ENCODE data around the gene SPESP1.

SPESP1 gene

DNA sequence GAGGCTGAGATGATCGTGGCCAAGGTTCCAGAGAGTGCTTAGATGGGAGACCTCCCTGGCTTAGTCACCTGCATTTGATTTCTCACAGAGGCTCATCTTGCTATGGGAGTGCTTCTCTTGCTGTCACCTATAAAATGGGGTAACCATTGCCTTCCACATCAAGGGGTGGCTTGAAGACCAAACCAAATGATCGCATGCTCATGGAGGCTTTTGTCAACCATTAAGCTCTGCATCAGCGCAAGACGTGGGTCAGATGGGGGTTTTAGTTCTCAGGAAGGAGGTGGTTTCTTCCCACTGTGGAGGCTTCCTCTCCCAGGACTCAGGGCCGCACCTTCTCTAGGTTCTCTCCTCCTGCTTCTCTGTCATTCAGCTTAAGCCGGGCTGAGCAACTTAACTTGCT, 56.8 kb downstream of the SPESP1 start:
- H3K4me3 ChIP-seq (ENCODE audit: control insufficient read depth, low read depth, low read length): no peak overlapping the region
- DNase-seq (ENCODE audit: low read depth): no peak
- TF ChIP-seq, protein P1, sequence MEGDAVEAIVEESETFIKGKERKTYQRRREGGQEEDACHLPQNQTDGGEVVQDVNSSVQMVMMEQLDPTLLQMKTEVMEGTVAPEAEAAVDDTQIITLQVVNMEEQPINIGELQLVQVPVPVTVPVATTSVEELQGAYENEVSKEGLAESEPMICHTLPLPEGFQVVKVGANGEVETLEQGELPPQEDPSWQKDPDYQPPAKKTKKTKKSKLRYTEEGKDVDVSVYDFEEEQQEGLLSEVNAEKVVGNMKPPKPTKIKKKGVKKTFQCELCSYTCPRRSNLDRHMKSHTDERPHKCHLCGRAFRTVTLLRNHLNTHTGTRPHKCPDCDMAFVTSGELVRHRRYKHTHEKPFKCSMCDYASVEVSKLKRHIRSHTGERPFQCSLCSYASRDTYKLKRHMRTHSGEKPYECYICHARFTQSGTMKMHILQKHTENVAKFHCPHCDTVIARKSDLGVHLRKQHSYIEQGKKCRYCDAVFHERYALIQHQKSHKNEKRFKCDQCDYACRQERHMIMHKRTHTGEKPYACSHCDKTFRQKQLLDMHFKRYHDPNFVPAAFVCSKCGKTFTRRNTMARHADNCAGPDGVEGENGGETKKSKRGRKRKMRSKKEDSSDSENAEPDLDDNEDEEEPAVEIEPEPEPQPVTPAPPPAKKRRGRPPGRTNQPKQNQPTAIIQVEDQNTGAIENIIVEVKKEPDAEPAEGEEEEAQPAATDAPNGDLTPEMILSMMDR (conservative IDR thresholded peaks at IDR 0.05; ENCODE audit: control insufficient read depth, insufficient read depth, low read depth, low read length): no peak

DNA sequence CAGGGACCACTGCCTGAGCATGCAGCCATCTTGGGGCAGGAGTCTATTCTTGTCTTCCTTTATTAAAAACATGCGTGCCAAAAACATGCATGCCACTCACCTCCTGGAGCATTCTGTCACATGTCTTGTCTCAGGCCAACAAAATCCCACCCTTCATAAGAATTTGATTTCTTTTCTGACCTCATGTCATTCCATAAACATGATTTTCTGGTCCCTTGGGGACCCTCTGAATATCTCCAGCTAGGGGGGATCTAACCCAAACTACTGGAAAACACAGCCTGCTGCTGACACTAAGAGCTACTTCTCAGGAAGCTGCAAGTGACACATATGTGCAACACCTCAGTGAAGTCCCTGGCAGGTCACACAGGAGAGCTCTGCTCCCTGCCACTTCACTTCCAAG, 57.4 kb downstream of the SPESP1 start:
- TF ChIP-seq, protein P1 (conservative IDR thresholded peaks at IDR 0.05; ENCODE audit: control insufficient read depth, insufficient read depth, low read depth, low read length): no peak
- no peak for DNase-seq (ENCODE audit: low read depth)
- no peak overlapping the region for H3K4me3 ChIP-seq (ENCODE audit: control insufficient read depth, low read depth, low read length)

DNA sequence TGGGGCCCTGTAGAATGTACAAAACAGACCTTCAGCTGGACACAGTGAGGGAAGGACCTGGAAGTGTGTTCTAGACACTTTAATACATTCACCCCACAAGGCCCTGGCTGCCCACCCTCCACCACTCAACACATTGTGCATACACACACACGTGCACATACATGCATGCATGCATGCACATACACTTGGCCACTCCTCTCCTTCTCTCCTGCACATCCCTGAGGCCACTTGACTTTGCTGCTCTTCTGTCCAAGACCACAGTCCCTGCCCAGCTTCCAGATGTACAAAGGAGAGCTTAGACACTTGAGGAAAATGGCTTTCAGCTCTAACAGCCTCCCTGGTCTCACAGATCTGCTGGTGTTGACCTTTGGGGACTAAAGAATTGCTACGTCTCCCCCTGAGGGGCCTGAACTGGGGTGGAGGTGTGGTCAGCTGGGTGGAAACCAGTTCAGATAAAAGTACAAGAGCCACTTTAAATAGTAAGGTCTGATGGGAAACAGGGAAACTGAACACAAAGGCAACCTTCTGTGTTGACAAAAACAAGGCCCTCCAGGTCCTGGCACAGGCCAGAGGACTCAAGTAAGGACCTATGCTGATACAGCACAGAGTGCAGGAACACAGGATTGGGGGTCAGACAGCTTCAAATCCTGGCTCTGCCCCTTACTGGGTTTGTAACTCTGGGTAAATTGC, 59.4 kb downstream of the SPESP1 start:
- no peak overlapping the region for H3K4me3 ChIP-seq (ENCODE audit: control insufficient read depth, low read depth, low read length)
- TF ChIP-seq, protein P1 (conservative IDR thresholded peaks at IDR 0.05; ENCODE audit: control insufficient read depth, insufficient read depth, low read depth, low read length): no peak

DNA sequence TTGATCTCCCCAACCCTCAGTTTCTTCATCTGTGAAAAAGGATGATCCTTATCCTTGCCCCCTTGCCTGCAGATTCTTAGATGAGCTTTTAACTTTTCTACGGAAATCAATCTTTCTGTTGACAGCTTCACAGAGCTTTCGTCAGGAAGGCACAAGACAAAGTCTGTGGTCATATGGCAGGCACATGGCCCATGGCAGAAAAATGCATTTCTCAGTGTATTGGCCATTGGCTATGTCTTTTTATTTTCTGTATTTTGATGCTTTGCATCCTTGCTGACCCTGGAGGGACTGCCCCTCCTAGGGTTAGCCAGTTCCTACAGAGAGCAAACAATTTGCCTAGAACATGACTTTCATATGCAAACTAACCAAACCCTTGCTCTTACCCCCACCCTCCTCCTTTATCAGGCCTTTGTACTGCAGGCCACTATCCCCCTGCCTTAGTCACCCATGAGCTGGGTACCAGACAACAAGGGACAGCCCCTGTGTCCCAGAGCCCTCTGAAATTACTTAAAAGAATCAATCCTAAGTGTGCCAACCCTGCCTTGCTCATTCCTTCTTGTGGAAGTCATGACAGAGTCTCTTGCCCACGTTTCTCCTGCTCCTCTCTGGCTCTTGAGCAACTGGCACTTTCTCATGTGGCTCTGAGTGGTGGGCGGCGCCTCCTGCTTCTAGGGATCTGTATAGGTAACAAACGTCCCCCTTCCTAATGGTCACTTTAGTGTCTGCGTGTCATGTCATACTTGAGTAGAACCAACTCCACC, 60.1 kb downstream of the SPESP1 start:
- DNase-seq (ENCODE audit: low read depth): no peak
- TF ChIP-seq, protein P1 (conservative IDR thresholded peaks at IDR 0.05; ENCODE audit: control insufficient read depth, insufficient read depth, low read depth, low read length): no peak
- H3K4me3 ChIP-seq (ENCODE audit: control insufficient read depth, low read depth, low read length): no peak overlapping the region

More for the DNA sequence above, 59.4 kb downstream of the SPESP1 start:
- no peak for DNase-seq (ENCODE audit: low read depth)

DNA sequence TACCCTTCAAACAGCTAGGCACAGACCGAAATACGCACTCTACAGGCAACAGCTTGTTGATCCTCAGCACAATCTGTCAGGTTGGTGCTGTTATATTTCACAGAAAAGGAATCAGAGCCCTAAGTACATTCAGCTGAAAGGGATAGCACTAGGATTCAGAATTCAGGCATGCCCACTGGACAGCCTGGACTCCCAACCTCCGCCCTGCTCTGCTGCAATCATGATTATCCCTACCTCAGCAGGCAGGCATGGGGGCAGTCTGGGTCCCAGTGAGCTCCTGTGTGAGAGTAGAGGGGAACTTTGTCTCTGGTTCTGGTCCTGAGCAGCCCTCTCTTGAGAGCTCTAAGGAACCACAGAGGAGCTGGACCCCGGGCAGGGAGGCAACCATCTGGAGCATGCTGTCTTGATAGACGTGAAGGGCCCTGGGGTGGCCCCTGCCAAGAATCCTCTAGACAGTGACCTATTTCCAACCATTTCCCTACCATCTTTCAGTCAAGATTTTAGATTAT, 60.7 kb downstream of the SPESP1 start:
- no peak overlapping the region for H3K4me3 ChIP-seq (ENCODE audit: control insufficient read depth, low read depth, low read length)
- no peak for DNase-seq (ENCODE audit: low read depth)
- TF ChIP-seq, protein P1 (conservative IDR thresholded peaks at IDR 0.05; ENCODE audit: control insufficient read depth, insufficient read depth, low read depth, low read length): no peak

DNA sequence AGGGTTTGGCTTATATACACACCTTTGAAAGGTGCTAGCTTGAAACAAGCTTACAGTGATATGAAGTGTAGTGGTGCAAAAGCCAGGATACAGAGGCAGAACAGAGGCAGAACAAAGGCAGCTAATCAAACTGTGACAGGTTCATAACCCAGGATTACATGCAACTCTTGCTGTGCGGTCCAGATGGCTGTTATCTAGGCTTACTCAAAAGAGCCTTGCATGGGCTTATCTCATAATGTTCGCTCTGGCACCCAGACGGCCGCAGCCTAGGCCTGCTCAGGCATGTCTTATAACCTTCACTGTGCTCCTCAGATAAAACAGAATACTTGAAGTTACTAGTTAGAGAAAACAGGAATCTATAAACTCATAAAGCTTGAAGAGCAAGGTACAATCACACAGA, 61.4 kb downstream of the SPESP1 start:
- no peak overlapping the region for H3K4me3 ChIP-seq (ENCODE audit: control insufficient read depth, low read depth, low read length)
- TF ChIP-seq, protein P1 (conservative IDR thresholded peaks at IDR 0.05; ENCODE audit: control insufficient read depth, insufficient read depth, low read depth, low read length): no peak
- DNase-seq (ENCODE audit: low read depth): no peak
